Measurements from ENCODE around the gene ARHGAP31.

ARHGAP31 gene

DNA sequence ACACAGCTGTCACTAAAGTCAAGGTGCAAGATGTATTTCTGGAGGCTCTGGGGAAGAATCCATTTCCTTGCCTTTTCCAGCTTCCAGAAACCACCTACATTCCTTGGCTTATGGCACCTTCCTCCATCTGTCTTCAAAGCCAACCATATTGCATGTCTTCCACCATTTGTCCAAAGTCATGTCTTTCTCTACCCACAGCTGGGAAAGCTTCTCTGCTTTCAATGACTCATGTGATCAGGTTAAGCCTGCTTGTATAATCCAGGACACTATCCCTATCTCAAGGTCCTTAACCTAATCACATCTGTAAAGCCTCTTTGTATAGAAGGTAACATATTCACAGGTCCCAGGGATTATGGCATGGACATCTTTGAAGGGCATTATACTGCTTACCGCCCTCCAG is 14.2 kb downstream of the ARHGAP31 start:
- H3K9me3 ChIP-seq (ENCODE audit: insufficient read depth, low read length): no peaks in the 10 kb centered on the region
- no peak overlapping the region for H2AFZ ChIP-seq (ENCODE audit: low read depth, low read length, severe bottlenecking)
- H3F3A ChIP-seq (ENCODE audit: insufficient read depth): no peaks in the 10 kb centered on the region
- H3K36me3 ChIP-seq (ENCODE audit: low read length): no peaks in the 10 kb centered on the region
- TF ChIP-seq, protein P1, sequence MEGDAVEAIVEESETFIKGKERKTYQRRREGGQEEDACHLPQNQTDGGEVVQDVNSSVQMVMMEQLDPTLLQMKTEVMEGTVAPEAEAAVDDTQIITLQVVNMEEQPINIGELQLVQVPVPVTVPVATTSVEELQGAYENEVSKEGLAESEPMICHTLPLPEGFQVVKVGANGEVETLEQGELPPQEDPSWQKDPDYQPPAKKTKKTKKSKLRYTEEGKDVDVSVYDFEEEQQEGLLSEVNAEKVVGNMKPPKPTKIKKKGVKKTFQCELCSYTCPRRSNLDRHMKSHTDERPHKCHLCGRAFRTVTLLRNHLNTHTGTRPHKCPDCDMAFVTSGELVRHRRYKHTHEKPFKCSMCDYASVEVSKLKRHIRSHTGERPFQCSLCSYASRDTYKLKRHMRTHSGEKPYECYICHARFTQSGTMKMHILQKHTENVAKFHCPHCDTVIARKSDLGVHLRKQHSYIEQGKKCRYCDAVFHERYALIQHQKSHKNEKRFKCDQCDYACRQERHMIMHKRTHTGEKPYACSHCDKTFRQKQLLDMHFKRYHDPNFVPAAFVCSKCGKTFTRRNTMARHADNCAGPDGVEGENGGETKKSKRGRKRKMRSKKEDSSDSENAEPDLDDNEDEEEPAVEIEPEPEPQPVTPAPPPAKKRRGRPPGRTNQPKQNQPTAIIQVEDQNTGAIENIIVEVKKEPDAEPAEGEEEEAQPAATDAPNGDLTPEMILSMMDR (IDR thresholded peaks at IDR 0.05; ENCODE audit: insufficient read depth, low read length, poor library complexity, severe bottlenecking): no peak
- TF ChIP-seq EZH2phosphoT487 (conservative IDR thresholded peaks at IDR 0.05; ENCODE audit: low read length): no peak
- H3K27ac ChIP-seq (ENCODE audit: low read depth, low read length): no peak overlapping the region
- no peaks in the 10 kb centered on the region for H3K9me2 ChIP-seq (replicated peaks; ENCODE audit: insufficient read depth, low read length)
- no peaks in the 10 kb centered on the region for H3K79me2 ChIP-seq (ENCODE audit: insufficient read depth, low read length)
- H4K20me1 ChIP-seq (ENCODE audit: low read depth, low read length): no peaks in the 10 kb centered on the region
- H3K27me3 ChIP-seq (ENCODE audit: low read length): no peaks in the 10 kb centered on the region
- H3K9ac ChIP-seq (ENCODE audit: low read length): no peak overlapping the region
- H3K4me3 ChIP-seq (ENCODE audit: insufficient read depth, low read length, poor library complexity, severe bottlenecking): no peak overlapping the region
- H3K4me2 ChIP-seq (ENCODE audit: low read depth, low read length, poor library complexity, severe bottlenecking): no peak overlapping the region

- no peak overlapping the region for H3K4me2 ChIP-seq (ENCODE audit: low read depth, low read length, poor library complexity, severe bottlenecking)
- H3F3A ChIP-seq (ENCODE audit: insufficient read depth): no peaks in the 10 kb centered on the region
Measured at GRCh38 chr3:119309591-119309990, 15.4 kb downstream of the ARHGAP31 start.

DNA sequence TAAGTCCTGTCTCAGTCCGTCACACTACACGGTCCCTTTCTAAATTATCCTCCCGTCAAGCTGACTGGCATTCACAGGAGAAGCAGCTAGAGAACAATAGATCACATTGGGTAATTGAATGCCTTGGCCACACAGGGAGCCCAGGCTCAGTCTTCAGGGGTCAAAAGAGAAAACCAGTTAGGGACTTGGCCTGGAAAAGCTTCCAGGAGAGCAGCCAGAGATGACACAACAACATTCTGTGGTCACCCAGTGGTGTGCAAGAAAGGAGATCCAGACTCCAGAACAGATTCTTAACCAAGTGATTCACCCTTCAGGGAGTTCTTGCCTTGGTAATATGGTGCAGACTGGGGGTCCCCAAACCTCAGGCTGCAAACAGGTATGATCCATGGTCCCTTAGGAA is 15.9 kb downstream of the ARHGAP31 start:
- no peaks in the 10 kb centered on the region for H3K79me2 ChIP-seq (ENCODE audit: insufficient read depth, low read length)
- no peak overlapping the region for H3K4me2 ChIP-seq (ENCODE audit: low read depth, low read length, poor library complexity, severe bottlenecking)
- H3K27me3 ChIP-seq (ENCODE audit: low read length): no peaks in the 10 kb centered on the region
- H4K20me1 ChIP-seq (ENCODE audit: low read depth, low read length): no peaks in the 10 kb centered on the region
- no peak overlapping the region for H3K9ac ChIP-seq (ENCODE audit: low read length)
- H3K27ac ChIP-seq (ENCODE audit: low read depth, low read length): no peak overlapping the region
- no peaks in the 10 kb centered on the region for H3F3A ChIP-seq (ENCODE audit: insufficient read depth)
- no peak overlapping the region for H3K4me3 ChIP-seq (ENCODE audit: insufficient read depth, low read length, poor library complexity, severe bottlenecking)
- H3K9me3 ChIP-seq (ENCODE audit: insufficient read depth, low read length): no peaks in the 10 kb centered on the region
- H2AFZ ChIP-seq (ENCODE audit: low read depth, low read length, severe bottlenecking): no peak overlapping the region
- H3K9me2 ChIP-seq (replicated peaks; ENCODE audit: insufficient read depth, low read length): no peaks in the 10 kb centered on the region
- H3K36me3 ChIP-seq (ENCODE audit: low read length): no peaks in the 10 kb centered on the region
- TF ChIP-seq, protein P1 (IDR thresholded peaks at IDR 0.05; ENCODE audit: insufficient read depth, low read length, poor library complexity, severe bottlenecking): no peak
- no peak for TF ChIP-seq EZH2phosphoT487 (conservative IDR thresholded peaks at IDR 0.05; ENCODE audit: low read length)

More at GRCh38 chr3:119309591-119309990, 15.4 kb downstream of the ARHGAP31 start:
- Histone ChIP-seq H3K9me3 (ENCODE audit: insufficient read depth, low read length) (no peaks in the 10 kb centered on the region), H4K20me1 (ENCODE audit: low read depth, low read length) (no peaks in the 10 kb centered on the region), H3K36me3 (ENCODE audit: low read length) (no peaks in the 10 kb centered on the region), H3K9ac (ENCODE audit: low read length) (no peak overlapping the region), H2AFZ (ENCODE audit: low read depth, low read length, severe bottlenecking) (no peak overlapping the region), H3K79me2 (ENCODE audit: insufficient read depth, low read length) (no peaks in the 10 kb centered on the region), H3K27ac (ENCODE audit: low read depth, low read length) (no peak overlapping the region), H3K27me3 (ENCODE audit: low read length) (no peaks in the 10 kb centered on the region), H3K9me2 (replicated peaks; ENCODE audit: insufficient read depth, low read length) (no peaks in the 10 kb centered on the region), H3K4me3 (ENCODE audit: insufficient read depth, low read length, poor library complexity, severe bottlenecking) (no peak overlapping the region)
- TF ChIP-seq, protein P1 (IDR thresholded peaks at IDR 0.05; ENCODE audit: insufficient read depth, low read length, poor library complexity, severe bottlenecking): no peak
- TF ChIP-seq EZH2phosphoT487 (conservative IDR thresholded peaks at IDR 0.05; ENCODE audit: low read length): no peak

Data from SU-DHL-6 (cell line).